Stimulated activated CD4-positive, alpha-beta T cell treated with anti-CD3 and anti-CD28 coated beads, Interleukin-4, amount 100 ng/mL, for 4 hours (primary cell): ENCODE data around the gene KRTAP10-3.

Experiments
- DNase-seq, 2 experiments: peaks; one replicate each; pipeline ENCODE4 v3.0.0-alpha.2; 2020

The KRTAP10-3 gene

DNA sequence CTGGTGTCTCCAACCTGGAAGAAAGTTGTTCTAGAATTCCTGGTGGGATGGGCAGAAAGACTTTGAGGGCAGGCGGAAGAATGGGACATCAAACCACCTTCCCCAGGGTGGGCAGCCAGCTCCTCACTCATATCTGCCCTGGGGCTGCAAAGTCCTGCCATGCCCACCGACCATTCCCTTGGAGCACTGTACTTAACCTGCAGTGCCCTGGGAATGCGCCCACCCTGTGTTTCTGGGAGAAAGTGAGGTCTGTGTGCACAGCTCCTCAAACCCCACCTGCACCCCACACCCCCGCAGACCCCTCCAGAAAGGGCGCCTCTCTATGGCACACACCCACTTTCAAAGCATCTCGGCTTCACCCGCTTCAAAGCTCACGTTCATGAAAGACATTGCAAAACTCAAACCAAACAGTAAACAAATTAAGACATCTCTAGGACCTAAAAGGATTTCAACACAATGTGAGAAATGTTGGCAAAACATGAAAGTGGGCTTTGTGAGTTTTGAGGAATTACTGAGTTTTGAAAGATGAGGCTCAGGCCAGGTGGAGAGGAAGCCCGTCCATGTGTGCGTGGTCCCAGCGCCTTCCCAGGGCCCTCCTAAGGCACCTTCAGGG is 43.7 kb downstream of the KRTAP10-3 start:
- DNase-seq: no peak

- DNase-seq: no peak
Observed at GRCh38 chr21:44514218-44514520, 44.4 kb downstream of the KRTAP10-3 start.

DNA sequence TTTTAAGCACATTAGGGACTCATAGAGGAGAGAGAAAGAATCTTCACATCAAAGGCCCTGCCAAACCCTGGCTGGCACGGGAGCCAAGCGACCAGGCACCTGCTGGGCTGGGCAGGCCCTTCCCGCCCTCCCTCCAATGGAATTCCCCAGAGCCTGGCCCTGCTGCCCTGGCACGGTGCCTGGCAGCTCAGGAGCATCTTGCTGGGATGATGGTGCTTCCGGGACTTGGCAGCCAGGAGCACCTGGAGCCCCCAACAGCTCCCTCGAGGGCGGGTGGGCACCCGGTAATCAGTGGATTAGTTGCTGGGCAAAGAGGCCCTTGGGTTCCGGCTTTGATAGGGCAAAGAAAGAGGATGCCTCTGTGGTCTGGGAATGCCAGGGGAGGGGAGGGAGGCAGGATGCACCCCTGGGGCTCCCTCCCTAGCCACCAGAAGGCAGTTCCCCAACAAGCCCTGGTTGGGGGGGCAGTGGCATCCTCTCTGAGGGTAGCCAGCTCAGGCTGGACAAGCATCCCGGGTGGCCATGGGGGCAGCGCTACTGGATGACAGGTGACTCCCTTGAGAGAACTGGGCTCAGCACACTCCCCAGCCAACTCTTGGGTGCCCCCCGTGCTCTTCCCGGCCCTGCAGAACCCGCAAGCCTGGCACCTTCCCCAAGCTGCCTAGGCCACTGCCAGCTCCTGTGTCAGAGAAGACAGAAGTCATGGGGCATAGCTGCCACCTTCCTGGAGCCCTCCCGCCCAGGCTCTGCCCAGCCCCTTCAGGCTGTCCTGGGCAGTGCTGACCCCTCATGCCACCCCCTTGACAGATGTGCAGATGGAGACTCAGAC is 45.0 kb downstream of the KRTAP10-3 start:
- no peak for DNase-seq

DNA sequence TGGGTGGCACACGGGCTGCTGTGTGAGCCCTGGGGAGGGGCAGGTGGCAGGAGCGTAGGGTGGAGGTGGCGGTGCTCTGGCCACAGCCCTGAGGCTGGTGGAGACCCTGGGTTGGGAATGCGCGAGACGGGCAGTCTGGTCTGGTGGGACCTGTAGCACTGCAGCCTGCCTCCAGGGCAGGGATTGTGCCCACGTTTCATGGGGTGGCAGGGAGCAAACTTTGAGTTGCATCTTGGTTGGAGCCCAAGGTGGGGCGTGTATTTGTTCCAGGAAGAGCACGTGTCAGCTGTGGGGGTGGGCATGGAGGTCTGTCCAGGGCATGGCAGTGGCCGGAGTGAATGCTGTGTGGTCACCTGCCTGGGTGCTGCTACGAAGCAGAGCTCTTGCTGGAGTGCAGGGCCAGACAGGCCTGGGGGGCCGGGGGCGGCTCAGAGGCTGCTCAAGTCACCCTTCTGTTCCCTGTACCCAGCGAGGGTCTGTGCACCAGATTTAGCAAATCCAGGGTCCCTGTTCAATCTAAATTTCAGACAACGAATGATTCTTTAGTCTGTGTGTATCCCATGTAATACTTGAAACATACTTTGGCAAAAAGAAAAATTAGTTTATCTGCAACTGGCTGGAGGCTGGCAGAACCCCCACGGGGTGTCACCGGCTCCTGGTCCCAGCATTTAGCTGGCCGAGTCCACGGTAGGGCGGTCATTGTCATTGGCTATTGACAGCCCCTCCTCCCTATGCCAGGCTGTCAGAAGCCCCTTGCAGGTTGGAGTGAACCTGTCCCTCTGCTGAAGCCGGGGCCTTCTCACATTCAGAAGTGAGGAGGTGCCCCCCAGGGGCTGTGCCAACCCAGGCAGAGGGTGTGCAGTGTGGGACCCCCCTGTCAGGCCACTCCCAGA is 45.9 kb downstream of the KRTAP10-3 start:
- DNase-seq: no peak

DNA sequence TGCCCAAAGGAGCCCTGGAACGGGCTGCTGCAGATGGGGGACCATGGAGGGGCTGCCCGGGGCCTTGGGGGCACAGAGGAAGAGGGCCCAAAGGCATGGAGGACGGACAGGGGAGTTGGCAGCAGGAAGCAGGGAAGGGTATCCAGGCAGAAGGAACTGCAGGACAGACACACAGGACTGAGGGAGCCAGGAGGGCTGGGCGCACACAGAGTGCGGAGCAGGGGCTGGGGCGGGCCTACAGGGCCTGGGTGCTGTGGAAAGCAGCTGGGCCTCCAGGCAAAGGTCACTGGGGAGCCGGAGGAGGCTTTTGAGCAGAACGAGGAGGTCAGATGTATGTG is 46.7 kb downstream of the KRTAP10-3 start:
- DNase-seq: no peak

DNA sequence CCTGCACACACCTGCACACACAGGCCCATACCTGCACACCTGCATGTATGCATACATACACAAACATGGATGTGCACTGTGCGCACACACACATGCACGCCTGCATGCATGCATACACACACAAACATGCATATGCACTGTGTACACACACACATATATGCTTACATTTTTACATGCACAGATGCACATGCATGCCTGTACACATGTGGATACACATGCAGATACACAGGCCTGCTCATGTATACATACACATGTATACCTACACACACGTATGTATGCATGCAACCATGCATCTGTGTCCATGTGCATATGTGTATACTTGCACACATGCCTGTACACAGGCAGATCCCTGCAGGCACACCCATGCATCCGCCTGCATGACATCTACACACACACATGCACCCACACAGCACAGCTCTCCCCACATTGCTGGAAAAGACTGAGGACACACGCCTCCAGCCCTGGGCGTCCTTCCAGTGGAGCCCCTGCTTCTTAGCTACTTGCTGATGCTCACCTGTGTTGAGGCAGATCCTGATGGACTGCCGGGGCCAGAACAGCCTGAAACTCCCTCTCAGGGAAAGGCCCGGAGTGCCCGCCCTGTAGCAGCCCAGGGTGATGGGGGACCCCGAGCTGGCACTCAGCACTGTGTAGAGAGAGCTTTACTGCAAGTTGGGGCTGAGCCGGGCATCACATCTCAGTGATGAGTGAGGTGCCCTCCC is 47.2 kb downstream of the KRTAP10-3 start:
- DNase-seq: no peak

DNA sequence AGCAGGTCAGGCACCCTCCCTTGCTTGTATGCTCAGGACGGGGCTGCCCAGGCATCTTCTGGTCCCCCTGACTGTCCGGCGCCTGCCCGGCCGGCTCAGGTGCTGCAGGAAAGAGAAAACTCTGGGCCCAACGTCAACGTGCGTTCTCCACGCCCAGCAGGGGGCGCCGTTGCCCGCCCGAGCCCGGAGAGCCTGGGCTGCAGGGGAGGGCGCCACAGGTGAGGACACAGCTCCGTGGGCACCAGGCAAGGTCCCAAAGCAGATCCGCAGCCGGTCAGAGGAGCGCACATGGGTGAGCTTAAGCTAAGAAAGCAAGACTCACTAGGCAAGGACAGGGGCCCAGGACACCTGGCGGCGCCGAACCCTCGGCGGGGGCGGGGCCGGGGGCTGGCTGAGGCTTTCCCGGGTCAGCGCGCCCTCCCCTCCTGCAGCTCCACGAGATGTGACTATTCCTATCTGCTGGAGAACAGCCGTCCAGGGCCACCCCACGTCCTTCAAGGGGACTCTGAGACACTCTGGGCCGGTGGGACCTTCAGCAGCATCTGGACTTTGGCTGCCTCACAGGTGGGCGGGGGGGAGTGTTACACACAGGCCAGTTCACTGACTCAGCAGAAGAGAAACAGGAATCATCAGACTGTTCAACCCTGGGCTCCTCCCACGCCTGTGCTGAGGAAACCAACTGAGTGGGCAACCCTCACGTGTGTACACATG is 47.9 kb downstream of the KRTAP10-3 start:
- peak; percentile 68 to 80 for DNase-seq

DNA sequence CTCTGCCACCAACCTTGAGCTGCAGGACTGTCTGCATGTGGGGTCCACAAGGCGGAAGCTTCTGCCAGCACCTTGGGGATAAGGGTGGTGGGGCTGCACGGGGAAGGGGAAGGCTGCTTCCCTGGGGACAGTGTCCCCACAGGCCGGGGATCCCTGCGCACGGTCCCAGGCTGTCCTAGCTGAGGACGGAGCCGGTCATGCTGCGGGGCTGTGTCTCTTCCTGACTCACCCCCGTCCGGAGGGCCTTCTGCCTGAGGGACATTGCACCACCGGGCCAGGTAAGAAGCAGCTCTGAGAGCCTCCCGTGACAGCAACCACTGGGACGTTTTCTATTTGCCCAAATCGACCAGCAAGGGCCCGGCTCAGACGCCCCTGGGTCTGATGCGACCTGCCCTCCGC is 48.5 kb downstream of the KRTAP10-3 start:
- DNase-seq: no peak

GRCh38 chr21:44509539-44509938 is 49.1 kb downstream of the KRTAP10-3 start:
- no peak for DNase-seq

GRCh38 chr21:44508711-44509445 is 49.7 kb downstream of the KRTAP10-3 start:
- DNase-seq: no peak

GRCh38 chr21:44508426-44508710 is 50.2 kb downstream of the KRTAP10-3 start:
- DNase-seq: no peak
